Endothelial cell of umbilical vein (primary cell): Measurements from ENCODE around the gene RMC1. TPM values are rescaled to one million over a fixed set of nuclear protein-coding genes. Genes with fewer than 3 reads are reported as not detected.

Experiments used
- BruUV-seq: library from RNA; stranded (reverse); fragments of 400-500 nt; replicated peaks from 2 replicates; lab custom pipeline; 2021; lab: Mats Ljungman, UMichigan
- CTCF ChIA-PET: fragments of 300-600, 350-600 bp; sonication (Branson Sonifier 250); formaldehyde crosslinking; loops from one replicate; lab custom pipeline; 2021; ENCODE audit warnings: antibody characterized with exemption, inconsistent platforms; lab: Charles Lee
- POLR2A ChIA-PET: fragments of 300-600, 350-600 bp; sonication (Branson Sonifier 250); formaldehyde crosslinking; loops from one replicate; lab custom pipeline; 2021; ENCODE audit warnings: antibody characterized with exemption, inconsistent platforms; lab: Charles Lee
- DNase-seq: peaks from one replicate; pipeline ENCODE4 v3.0.0-alpha.2; 2011; ENCODE audit warnings: low read depth, low spot score
- FAIRE-seq: peaks from 2 replicates; lab custom pipeline; 2011; peaks lifted over from hg19 to GRCh38; lab: Jason Lieb, UNC
- H2AFZ ChIP-seq: 2 replicates; pipeline ENCODE4 v1.6.0; 2012; ENCODE audit warnings: low read depth, low read length, control low read depth, inconsistent platforms
- H3K27ac ChIP-seq: 2 replicates; pipeline ENCODE4 v1.5.1; 2011; ENCODE audit warnings: low read depth, mild to moderate bottlenecking, control low read depth, low read length, moderate library complexity; ENCODE audit not compliant: insufficient read depth
- H3K27me3 ChIP-seq, 2 experiments: 2 replicates each; pipeline versions ENCODE4 v1.6.0 to v1.6.1; 2011; ENCODE audit warnings: low read length in 2 of 2, mixed read lengths in 1 of 2; ENCODE audit not compliant: control insufficient read depth in 2 of 2, insufficient read depth in 2 of 2
- H3K36me3 ChIP-seq, 2 experiments: 2 replicates in 1 of 2; 3 replicates in 1 of 2; pipeline ENCODE4 v1.5.1; 2011; ENCODE audit warnings: low read length in 2 of 2, mild to moderate bottlenecking in 1 of 2, moderate library complexity in 1 of 2; ENCODE audit not compliant: control insufficient read depth in 2 of 2, insufficient read depth in 2 of 2; ENCODE audit errors: extremely low read depth in 1 of 2
- H3K4me1 ChIP-seq: 3 replicates; pipeline ENCODE4 v1.5.1; 2011; ENCODE audit warnings: mild to moderate bottlenecking, low read length; ENCODE audit not compliant: control insufficient read depth, insufficient read depth; ENCODE audit errors: extremely low read depth
- H3K4me2 ChIP-seq: 2 replicates; pipeline ENCODE4 v1.6.1; 2011; ENCODE audit warnings: low read length, control low read depth, mixed read lengths; ENCODE audit not compliant: insufficient read depth
- H3K4me3 ChIP-seq, 3 experiments: fragments of 200-600 bp in 1 of 3; sonication (generic), shearing (Covaris generic) in 1 of 3; replicated peaks in 1 of 3; 2 replicates each; pipeline ENCODE4 v1.5.1; 2011 to 2016; ENCODE audit warnings: control low read depth in 3 of 3, low read length in 3 of 3, mild to moderate bottlenecking in 2 of 3, inconsistent platforms in 1 of 3, low read depth in 1 of 3, moderate library complexity in 1 of 3; ENCODE audit not compliant: insufficient read depth in 1 of 3
- H3K79me2 ChIP-seq: 2 replicates; pipeline ENCODE4 v1.6.0; 2012; ENCODE audit warnings: low read length, inconsistent platforms; ENCODE audit not compliant: control insufficient read depth, insufficient read depth
- H3K9ac ChIP-seq: replicated peaks from 2 replicates; pipeline ENCODE3; 2011; ENCODE audit warnings: low read length, control low read depth; ENCODE audit not compliant: insufficient read depth; ENCODE audit errors: extremely low read depth
- H3K9me1 ChIP-seq: replicated peaks from 3 replicates; pipeline ENCODE4 v1.6.0; 2011; ENCODE audit warnings: mild to moderate bottlenecking, low read length; ENCODE audit not compliant: control insufficient read depth, insufficient read depth; ENCODE audit errors: extremely low read depth
- H3K9me3 ChIP-seq: replicated peaks from 2 replicates; pipeline ENCODE4 v1.5.1; 2012; ENCODE audit warnings: low read length, inconsistent platforms; ENCODE audit not compliant: control insufficient read depth, insufficient read depth
- H4K20me1 ChIP-seq: replicated peaks from 2 replicates; pipeline ENCODE3; 2011; ENCODE audit warnings: mild to moderate bottlenecking, low read length; ENCODE audit not compliant: control insufficient read depth, insufficient read depth; ENCODE audit errors: extremely low read depth
- CTCF ChIP-seq, 2 donors: IDR thresholded peaks; 1 replicate in 1 of 2; 2 replicates in 1 of 2; pipeline ENCODE4 v1.5.1; 2011; ENCODE audit warnings: low read length in 2 of 2, mild to moderate bottlenecking in 2 of 2, moderate library complexity in 2 of 2, control low read depth in 1 of 2, inconsistent platforms in 1 of 2, low read depth in 1 of 2; ENCODE audit not compliant: insufficient read depth in 1 of 2; ENCODE audit errors: extremely low read depth in 1 of 2
- EZH2 ChIP-seq: IDR thresholded peaks from 2 replicates; pipeline ENCODE4 v1.6.1; 2012; ENCODE audit warnings: borderline replicate concordance, low read depth, mild to moderate bottlenecking, moderate library complexity, low read length, inconsistent platforms; ENCODE audit not compliant: severe bottlenecking
- FOS ChIP-seq: IDR thresholded peaks from 2 replicates; pipeline ENCODE4 v1.6.1; 2011; ENCODE audit warnings: mild to moderate bottlenecking, low read length, moderate library complexity, borderline replicate concordance; ENCODE audit not compliant: insufficient read depth
- GATA2 ChIP-seq: IDR thresholded peaks from 2 replicates; pipeline ENCODE4 v1.7.0; 2011; ENCODE audit warnings: low read depth, mild to moderate bottlenecking, moderate library complexity, mixed read lengths, low read length; ENCODE audit not compliant: insufficient read length, insufficient read depth
- JUN ChIP-seq: IDR thresholded peaks from 2 replicates; pipeline ENCODE4 v1.6.1; 2011; ENCODE audit warnings: borderline replicate concordance, low read depth; ENCODE audit not compliant: insufficient read length, insufficient read depth
- MAX ChIP-seq: IDR thresholded peaks from 2 replicates; pipeline ENCODE4 v1.6.1; 2011; ENCODE audit not compliant: insufficient read depth, insufficient read length
- MYC ChIP-seq: IDR thresholded peaks from one replicate; pipeline ENCODE4 v1.6.1; 2011; ENCODE audit warnings: mild to moderate bottlenecking, low read depth, low read length
- POLR2A ChIP-seq: IDR thresholded peaks from 2 replicates; pipeline ENCODE4 v1.6.1; 2012; ENCODE audit warnings: low read depth, mild to moderate bottlenecking, control low read depth, low read length
- POLR2AphosphoS5 ChIP-seq: IDR thresholded peaks from 2 replicates; pipeline ENCODE4 v1.6.1; 2012; ENCODE audit warnings: low read depth, mild to moderate bottlenecking, control low read depth, low read length, moderate library complexity; ENCODE audit not compliant: insufficient read depth
- dilution Hi-C: fragments of 300-500 bp; cut with MboI; formaldehyde crosslinking; loops from one replicate; pipeline ENCODE4 v1.15.0; 2019; ENCODE audit warnings: low sequenced_read_pairs; ENCODE audit not compliant: extremely low pct_ligation_motif_present
- intact Hi-C: fragments of 100-400 bp; cut with micrococcal nuclease; formaldehyde crosslinking; loops from one replicate; pipeline ENCODE4 v1.10.0; 2022
- polyA plus RNA-seq, 4 experiments: library from polyadenylated mRNA; depleted of rRNA in 3 of 4; stranded (reverse) in 3 of 4; unstranded in 1 of 4; fragments of >200 nt; gene quantifications; 2 replicates each; pipeline versions ENCODE4 v1.2.1 to v1.2.3, GENCODE V29; 2011 to 2012; ENCODE audit warnings: missing spikeins in 1 of 4
- total RNA-seq: library from RNA; stranded (reverse); gene quantifications from 2 replicates; pipeline ENCODE4 v1.2.3, GENCODE V29; 2021

Gene RMC1
- total and polyA plus RNA-seq, 2 donors (not counting 3 experiments of a cell fraction or from before 2014, with no cell fraction given), result 26.2 to 29.7 TPM

- no peak overlapping the region for H3K27ac ChIP-seq
- no peak overlapping the region for H3K4me3 ChIP-seq
- no peak overlapping the region for H2AFZ ChIP-seq
- intact Hi-C loops, result no loop called here
- H3K9ac ChIP-seq, result no peak overlapping the region
- TF ChIP-seq JUN (no peak), FOS (no peak), MYC (no peak), POLR2A (no peak), EZH2 (no peak), MAX (no peak), GATA2 (no peak), POLR2AphosphoS5 (no peak), CTCF (IDR thresholded peaks at IDR 0.05; ENCODE audit: extremely low read depth in 1 of 2, insufficient read depth in 1 of 2, low read depth in 1 of 2, low read length in 2 of 2) (no peak)
- BruUV-seq, result no TSS peak
- no peaks in the 10 kb centered on the region for H3K79me2 ChIP-seq
- CTCF ChIA-PET, result interaction anchor here (0.6 to 1.5 kb wide), 2 partner anchors 13 to 174 kb away, joined by 3 to 4 read pairs; no protein-coding TSS in a partner anchor
- H3K9me1 ChIP-seq, result no peaks in the 10 kb centered on the region
- H3K27me3 ChIP-seq, result no peaks in the 10 kb centered on the region
- dilution Hi-C loops, result no loop called here
- no peak overlapping the region for H3K4me2 ChIP-seq
- H3K4me1 ChIP-seq, result peaks cover 9% of the 10 kb centered on the region
- no peaks in the 10 kb centered on the region for H4K20me1 ChIP-seq
- POLR2A ChIA-PET, result no interaction called here
- no peaks in the 10 kb centered on the region for H3K9me3 ChIP-seq
- peaks cover 29 to 35% of the 10 kb centered on the region in 2 experiments for H3K36me3 ChIP-seq
- DNase-seq, result no peak
- no peak for FAIRE-seq
Observed at GRCh38 chr18:23528580-23529472, 25.5 kb downstream of the RMC1 start.
